GM12873 (cell line): ENCODE data around the gene C1orf21.

Experiments used
- CTCF ChIP-seq: IDR thresholded peaks from 2 replicates; pipeline ENCODE4 v1.5.1; 2012; ENCODE audit warnings: low read depth, mild to moderate bottlenecking, moderate library complexity, low read length, control low read depth; ENCODE audit not compliant: insufficient read depth; ENCODE audit errors: missing control alignments

The C1orf21 gene

GRCh38 chr1:184568148-184568547 is 181.3 kb downstream of the C1orf21 start:
- no peak for TF ChIP-seq CTCF

GRCh38 chr1:184569106-184569505 is 182.3 kb downstream of the C1orf21 start:
- no peak for TF ChIP-seq CTCF

GRCh38 chr1:184574588-184574987 is 187.8 kb downstream of the C1orf21 start:
- no peak for TF ChIP-seq CTCF

- no peak for TF ChIP-seq CTCF
Measured at GRCh38 chr1:184576822-184577221, 190.0 kb downstream of the C1orf21 start.

- TF ChIP-seq CTCF: no peak
Measured at GRCh38 chr1:184577319-184577718, 190.5 kb downstream of the C1orf21 start.

GRCh38 chr1:184582411-184582810 is 195.6 kb downstream of the C1orf21 start:
- TF ChIP-seq CTCF: no peak

- no peak for TF ChIP-seq CTCF
Measured at GRCh38 chr1:184583849-184584248, 197.0 kb downstream of the C1orf21 start.
